ENCODE data around the gene A3GALT2. TPM values are rescaled to one million over a fixed set of nuclear protein-coding genes. Genes with fewer than 3 reads are reported as not detected.

Gene A3GALT2
- polyA plus RNA-seq, 1 of the 3 experiments (the other 2 are of a cell fraction): 0.07 TPM

GRCh38 chr1:33348676-33349080 lies 27.8 kb upstream of the A3GALT2 start:
- Histone ChIP-seq H3F3A (replicated peaks; ENCODE audit: insufficient read depth) (peaks cover 43% of the 10 kb centered on the region), H3K4me1 (ENCODE audit: control insufficient read depth in 1 of 2, insufficient read depth in 2 of 2, low read depth in 1 of 2, low read length in 1 of 2) (peaks cover 34 to 41% of the 10 kb centered on the region in 2 experiments), H3K36me3 (replicated peaks in 1 of 2; ENCODE audit: control insufficient read depth in 1 of 2, insufficient read depth in 2 of 2, low read length in 1 of 2) (peaks cover 22 to 27% of the 10 kb centered on the region in 2 experiments), H3K79me2 (ENCODE audit: insufficient read depth) (peaks cover 61% of the 10 kb centered on the region), H3K4me2 (peak overlapping the region; percentile 84), H3K9me2 (no peaks in the 10 kb centered on the region), H3K4me3 (ENCODE audit: low read depth in 2 of 2, low read length in 1 of 2) (peak overlapping the region; percentile 68 to 78), H3K9ac (peak overlapping the region; percentile 94), H3K27ac (ENCODE audit: low read depth in 2 of 2, low read length in 1 of 2) (peak overlapping the region; percentile 89 to 97), H3K27me3 (ENCODE audit: insufficient read depth) (no peaks in the 10 kb centered on the region), H2AFZ (ENCODE audit: low read depth) (no peak overlapping the region), H3K9me3 (no peaks in the 10 kb centered on the region), H4K20me1 (ENCODE audit: insufficient read depth) (peaks cover 16% of the 10 kb centered on the region)
- WGBS (ENCODE audit: low lambda C conversion rate): 2% methylated on average over 11 of the region's 11 CpGs
- ChIA-PET CTCF (interaction anchor here (0.9 to 2.6 kb wide), 3 partner anchors 18 to 107 kb away, joined by 3 to 18 read pairs (median 10); no protein-coding TSS in a partner anchor), POLR2A (interaction anchor here (1.6 to 2.4 kb wide), 3 partner anchors 10 to 28 kb away, joined by 4 to 10 read pairs (median 7); partner anchors contain the start of gene A3GALT2)
- peak; percentile 50 for DNase-seq
- no peak for TF ChIP-seq RCOR1 (IDR thresholded peaks at IDR 0.05; ENCODE audit: low read length)
- TF ChIP-seq POLR2AphosphoS5 (IDR thresholded peaks at IDR 0.05; ENCODE audit: low read depth, low read length): peak; percentile 2; the same call in 1 of the 2 replicates
- no peak for TF ChIP-seq FOXJ3 (CRISPR knock-in tag; IDR thresholded peaks at IDR 0.05)
- TF ChIP-seq TEAD4 (IDR thresholded peaks at IDR 0.05; ENCODE audit: borderline replicate concordance, insufficient read depth): no peak
- no peak for TF ChIP-seq GABPA (IDR thresholded peaks at IDR 0.05; ENCODE audit: low read depth)

GRCh38 chr1:33348194-33348593 lies 27.3 kb upstream of the A3GALT2 start:
- no peaks in the 10 kb centered on the region for H3K9me2 ChIP-seq
- H3K36me3 ChIP-seq (replicated peaks in 1 of 2; ENCODE audit: control insufficient read depth in 1 of 2, insufficient read depth in 2 of 2, low read length in 1 of 2): peaks cover 27% of the 10 kb centered on the region in 2 experiments
- 19% methylated on average over 2 of the region's 2 CpGs for WGBS (ENCODE audit: low lambda C conversion rate)
- no peak overlapping the region for H2AFZ ChIP-seq (ENCODE audit: low read depth)
- H4K20me1 ChIP-seq (ENCODE audit: insufficient read depth): peaks cover 20% of the 10 kb centered on the region
- peaks cover 65% of the 10 kb centered on the region for H3K79me2 ChIP-seq (ENCODE audit: insufficient read depth)
- H3F3A ChIP-seq (replicated peaks; ENCODE audit: insufficient read depth): peaks cover 45% of the 10 kb centered on the region
- CTCF ChIA-PET: interaction anchor here (0.9 to 2.6 kb wide), 3 partner anchors 19 to 108 kb away, joined by 3 to 18 read pairs (median 10); no protein-coding TSS in a partner anchor
- TF ChIP-seq POLR2AphosphoS5 (IDR thresholded peaks at IDR 0.05; ENCODE audit: low read depth, low read length) (peak; percentile 18; the same call in 1 of the 2 replicates), GABPA (IDR thresholded peaks at IDR 0.05; ENCODE audit: low read depth) (no peak), FOSL2 (IDR thresholded peaks at IDR 0.05; ENCODE audit: borderline replicate concordance, low read depth) (no peak), CHD2 (IDR thresholded peaks at IDR 0.05; ENCODE audit: low read length, partially characterized antibody) (no peak), JUND (IDR thresholded peaks at IDR 0.05) (no peak), ELF1 (IDR thresholded peaks at IDR 0.05) (no peak), PBX3 (IDR thresholded peaks at IDR 0.05) (no peak)
- H3K27me3 ChIP-seq (ENCODE audit: insufficient read depth): no peaks in the 10 kb centered on the region
- POLR2A ChIA-PET: interaction anchor here (2.4 kb wide), 1 partner anchor 16 kb away, joined by 10 read pairs; no protein-coding TSS in a partner anchor
- peak overlapping the region; percentile 94 for H3K9ac ChIP-seq
- no peaks in the 10 kb centered on the region for H3K9me3 ChIP-seq
- peak overlapping the region; percentile 89 to 97 for H3K27ac ChIP-seq (ENCODE audit: low read depth in 2 of 2, low read length in 1 of 2)
- peak overlapping the region; percentile 84 for H3K4me2 ChIP-seq
- DNase-seq: no peak
- H3K4me1 ChIP-seq (ENCODE audit: control insufficient read depth in 1 of 2, insufficient read depth in 2 of 2, low read depth in 1 of 2, low read length in 1 of 2): peaks cover 39 to 44% of the 10 kb centered on the region in 2 experiments
- H3K4me3 ChIP-seq (ENCODE audit: low read depth in 2 of 2, low read length in 1 of 2): peak overlapping the region; percentile 68 to 78

DNA sequence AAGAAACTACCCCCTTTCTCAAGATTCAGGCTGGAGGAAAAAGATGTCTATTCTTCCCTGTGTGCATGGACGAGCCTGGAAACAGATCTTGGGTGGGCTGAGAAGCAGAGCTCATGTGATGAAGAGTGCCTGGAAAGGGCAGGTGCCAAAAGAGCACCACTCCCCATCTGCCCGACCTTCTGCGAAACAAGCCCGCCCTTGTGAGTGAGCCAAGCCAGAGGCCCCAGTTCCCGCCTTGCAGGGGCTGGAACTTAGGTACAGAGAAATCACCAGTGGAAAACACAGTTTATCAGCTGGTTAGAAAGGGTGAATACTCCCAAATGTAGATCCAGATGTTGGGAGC lies 26.7 kb upstream of the A3GALT2 start:
- H3K27me3 ChIP-seq (ENCODE audit: insufficient read depth): no peaks in the 10 kb centered on the region
- peak overlapping the region; percentile 84 for H3K4me2 ChIP-seq
- H3K4me3 ChIP-seq (ENCODE audit: low read depth in 2 of 2, low read length in 1 of 2): peak overlapping the region; percentile 68 to 78
- CTCF ChIA-PET: interaction anchor here (2.0 to 2.6 kb wide), 2 partner anchors 19 to 52 kb away, joined by 10 to 18 read pairs; no protein-coding TSS in a partner anchor
- H3F3A ChIP-seq (replicated peaks; ENCODE audit: insufficient read depth): peaks cover 45% of the 10 kb centered on the region
- H3K27ac ChIP-seq (ENCODE audit: low read depth in 2 of 2, low read length in 1 of 2): peak overlapping the region; percentile 89 to 97
- WGBS (ENCODE audit: low lambda C conversion rate): 22% methylated on average over 5 of the region's 5 CpGs
- TF ChIP-seq RCOR1 (IDR thresholded peaks at IDR 0.05; ENCODE audit: low read length): no peak
- no peak for TF ChIP-seq GATA2 (CRISPR knock-in tag; IDR thresholded peaks at IDR 0.05)
- TF ChIP-seq CTCF (IDR thresholded peaks at IDR 0.05): no peak
- peaks cover 24% of the 10 kb centered on the region for H4K20me1 ChIP-seq (ENCODE audit: insufficient read depth)
- no peak for DNase-seq
- H3K9me2 ChIP-seq: no peaks in the 10 kb centered on the region
- peaks cover 26 to 27% of the 10 kb centered on the region in 2 experiments for H3K36me3 ChIP-seq (replicated peaks in 1 of 2; ENCODE audit: control insufficient read depth in 1 of 2, insufficient read depth in 2 of 2, low read length in 1 of 2)
- H3K9ac ChIP-seq: peak overlapping the region; percentile 94
- H3K79me2 ChIP-seq (ENCODE audit: insufficient read depth): peaks cover 71% of the 10 kb centered on the region
- POLR2A ChIA-PET: interaction anchor here (2.4 kb wide), 1 partner anchor 16 kb away, joined by 10 read pairs; no protein-coding TSS in a partner anchor
- H3K4me1 ChIP-seq (ENCODE audit: control insufficient read depth in 1 of 2, insufficient read depth in 2 of 2, low read depth in 1 of 2, low read length in 1 of 2): peaks cover 44 to 45% of the 10 kb centered on the region in 2 experiments
- H3K9me3 ChIP-seq: no peaks in the 10 kb centered on the region
- H2AFZ ChIP-seq (ENCODE audit: low read depth): no peak overlapping the region

Measured in SK-N-SH (cell line).